Measurements from ENCODE around the gene C17orf58.

Gene C17orf58

DNA sequence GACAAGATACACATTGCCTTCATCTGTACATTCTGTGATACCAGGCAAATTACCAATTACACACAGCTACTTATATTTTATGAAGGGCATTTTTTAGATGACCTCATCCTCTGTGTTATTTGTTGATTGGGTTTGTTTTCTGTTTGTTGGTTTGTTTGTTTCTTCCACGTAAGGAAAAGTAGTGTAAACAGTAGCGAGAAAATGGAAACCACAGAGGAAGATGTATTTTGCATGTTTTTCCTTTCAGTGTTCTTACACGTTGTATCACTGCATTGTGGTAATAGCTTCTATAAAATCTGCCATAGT, 12.9 kb downstream of the C17orf58 start:
- TF ChIP-seq POLR2AphosphoS5 (IDR thresholded peaks at IDR 0.05; ENCODE audit: low read depth, low read length) (no peak), FOXP2 (optimal IDR thresholded peaks at IDR 0.05; ENCODE audit: borderline replicate concordance, extremely low read depth, extremely low read length, insufficient read depth) (no peak), TAF1 (IDR thresholded peaks at IDR 0.05; ENCODE audit: borderline replicate concordance, insufficient read depth, low read length) (no peak), SIN3A (IDR thresholded peaks at IDR 0.05; ENCODE audit: borderline replicate concordance, insufficient read depth, low read length) (no peak)
- TF ChIP-seq, protein P1, sequence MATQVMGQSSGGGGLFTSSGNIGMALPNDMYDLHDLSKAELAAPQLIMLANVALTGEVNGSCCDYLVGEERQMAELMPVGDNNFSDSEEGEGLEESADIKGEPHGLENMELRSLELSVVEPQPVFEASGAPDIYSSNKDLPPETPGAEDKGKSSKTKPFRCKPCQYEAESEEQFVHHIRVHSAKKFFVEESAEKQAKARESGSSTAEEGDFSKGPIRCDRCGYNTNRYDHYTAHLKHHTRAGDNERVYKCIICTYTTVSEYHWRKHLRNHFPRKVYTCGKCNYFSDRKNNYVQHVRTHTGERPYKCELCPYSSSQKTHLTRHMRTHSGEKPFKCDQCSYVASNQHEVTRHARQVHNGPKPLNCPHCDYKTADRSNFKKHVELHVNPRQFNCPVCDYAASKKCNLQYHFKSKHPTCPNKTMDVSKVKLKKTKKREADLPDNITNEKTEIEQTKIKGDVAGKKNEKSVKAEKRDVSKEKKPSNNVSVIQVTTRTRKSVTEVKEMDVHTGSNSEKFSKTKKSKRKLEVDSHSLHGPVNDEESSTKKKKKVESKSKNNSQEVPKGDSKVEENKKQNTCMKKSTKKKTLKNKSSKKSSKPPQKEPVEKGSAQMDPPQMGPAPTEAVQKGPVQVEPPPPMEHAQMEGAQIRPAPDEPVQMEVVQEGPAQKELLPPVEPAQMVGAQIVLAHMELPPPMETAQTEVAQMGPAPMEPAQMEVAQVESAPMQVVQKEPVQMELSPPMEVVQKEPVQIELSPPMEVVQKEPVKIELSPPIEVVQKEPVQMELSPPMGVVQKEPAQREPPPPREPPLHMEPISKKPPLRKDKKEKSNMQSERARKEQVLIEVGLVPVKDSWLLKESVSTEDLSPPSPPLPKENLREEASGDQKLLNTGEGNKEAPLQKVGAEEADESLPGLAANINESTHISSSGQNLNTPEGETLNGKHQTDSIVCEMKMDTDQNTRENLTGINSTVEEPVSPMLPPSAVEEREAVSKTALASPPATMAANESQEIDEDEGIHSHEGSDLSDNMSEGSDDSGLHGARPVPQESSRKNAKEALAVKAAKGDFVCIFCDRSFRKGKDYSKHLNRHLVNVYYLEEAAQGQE (IDR thresholded peaks at IDR 0.05; ENCODE audit: insufficient read depth in 1 of 2, low read depth in 2 of 2, low read length in 2 of 2) = no peak

DNA sequence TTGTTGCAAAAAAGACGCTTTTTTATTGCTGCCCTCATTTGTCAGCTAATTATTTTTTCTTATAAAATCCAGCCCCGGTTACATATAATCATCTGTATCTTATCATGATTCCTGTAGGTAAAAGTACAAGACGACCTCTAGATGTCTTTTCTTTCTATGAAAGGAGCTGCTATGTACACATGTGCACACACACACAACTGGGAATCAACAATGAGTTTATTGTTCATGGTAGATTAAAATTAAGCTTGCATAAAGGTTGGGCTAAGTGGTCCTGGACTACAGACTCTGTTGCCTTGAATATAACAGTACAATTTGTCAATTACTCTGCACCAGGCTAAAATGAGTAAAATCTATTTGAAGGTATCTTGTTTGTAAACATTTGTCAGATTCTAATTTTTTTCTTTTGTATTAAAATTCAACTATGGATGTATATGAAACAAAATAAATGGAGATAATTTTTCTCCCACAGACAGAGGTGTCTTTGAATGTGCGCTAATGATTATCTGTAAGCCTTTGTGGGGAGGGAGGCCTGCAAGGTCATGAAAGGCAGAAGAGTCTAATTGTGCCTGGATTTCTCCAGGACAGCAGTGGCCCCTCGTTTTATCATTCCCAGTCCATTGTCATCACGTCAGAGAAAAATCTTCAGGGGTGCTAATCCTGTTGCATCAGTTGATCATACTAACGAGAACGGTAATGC, 13.4 kb downstream of the C17orf58 start:
- TF ChIP-seq TAF1 (IDR thresholded peaks at IDR 0.05; ENCODE audit: borderline replicate concordance, insufficient read depth, low read length) (no peak), POLR2AphosphoS5 (IDR thresholded peaks at IDR 0.05; ENCODE audit: low read depth, low read length) (no peak), SIN3A (IDR thresholded peaks at IDR 0.05; ENCODE audit: borderline replicate concordance, insufficient read depth, low read length) (no peak), FOXP2 (optimal IDR thresholded peaks at IDR 0.05; ENCODE audit: borderline replicate concordance, extremely low read depth, extremely low read length, insufficient read depth) (no peak)
- TF ChIP-seq, protein P1 (IDR thresholded peaks at IDR 0.05; ENCODE audit: insufficient read depth in 1 of 2, low read depth in 2 of 2, low read length in 2 of 2) = no peak

DNA sequence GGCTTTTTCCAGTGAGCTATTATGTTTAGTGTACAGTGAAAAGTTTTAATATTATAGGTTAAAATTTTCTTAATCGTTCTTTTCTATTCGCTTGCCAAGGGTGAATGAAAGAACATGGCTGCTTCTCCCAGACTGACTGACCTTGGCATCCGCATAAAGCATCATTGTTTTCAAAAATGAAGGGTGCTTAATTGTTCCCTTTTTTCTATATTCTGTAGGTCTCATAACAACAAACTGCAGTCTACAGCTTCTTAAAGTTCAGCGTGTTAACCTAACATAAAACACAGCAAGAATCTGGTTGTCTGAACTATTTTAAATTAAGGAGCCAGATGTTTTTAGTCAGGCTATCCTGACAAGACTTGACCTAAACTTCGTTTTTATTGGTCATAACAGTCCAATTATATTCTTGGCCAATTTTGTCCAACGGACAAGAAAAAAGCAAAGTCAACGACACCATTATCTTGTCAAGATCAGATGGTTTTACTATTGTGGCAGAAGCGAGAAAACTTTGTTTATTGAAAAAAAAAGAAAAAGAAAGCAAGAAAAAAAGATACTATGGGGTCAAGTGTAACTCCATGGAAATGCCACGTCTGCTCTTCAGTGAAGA, 14.1 kb downstream of the C17orf58 start:
- TF ChIP-seq SIN3A (IDR thresholded peaks at IDR 0.05; ENCODE audit: borderline replicate concordance, insufficient read depth, low read length) = no peak
- no peak for TF ChIP-seq POLR2AphosphoS5 (IDR thresholded peaks at IDR 0.05; ENCODE audit: low read depth, low read length)
- no peak for TF ChIP-seq TAF1 (IDR thresholded peaks at IDR 0.05; ENCODE audit: borderline replicate concordance, insufficient read depth, low read length)
- TF ChIP-seq, protein P1 (IDR thresholded peaks at IDR 0.05; ENCODE audit: insufficient read depth in 1 of 2, low read depth in 2 of 2, low read length in 2 of 2) = no peak
- TF ChIP-seq FOXP2 (optimal IDR thresholded peaks at IDR 0.05; ENCODE audit: borderline replicate concordance, extremely low read depth, extremely low read length, insufficient read depth) = no peak

DNA sequence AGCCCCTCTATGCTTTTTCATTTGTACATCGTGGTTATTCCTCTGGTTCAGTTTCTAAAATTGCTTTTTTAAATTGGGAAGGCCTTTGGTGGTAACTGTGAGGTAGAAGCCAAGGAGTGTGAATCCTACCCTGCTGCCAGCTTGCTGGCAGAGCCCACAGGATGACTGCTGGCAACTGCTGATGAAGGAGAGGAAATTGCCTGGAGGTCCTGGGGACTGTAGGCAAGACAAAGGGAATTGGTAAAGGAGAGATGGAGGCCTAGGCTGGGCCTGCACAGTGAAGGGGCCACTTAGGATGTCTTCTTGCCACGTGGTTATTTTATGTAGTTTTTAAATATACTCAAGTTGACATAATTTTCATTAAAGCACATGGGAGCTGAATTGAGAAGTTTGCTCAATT, 15.8 kb downstream of the C17orf58 start:
- TF ChIP-seq TAF1 (IDR thresholded peaks at IDR 0.05; ENCODE audit: borderline replicate concordance, insufficient read depth, low read length) (no peak), POLR2AphosphoS5 (IDR thresholded peaks at IDR 0.05; ENCODE audit: low read depth, low read length) (no peak), FOXP2 (optimal IDR thresholded peaks at IDR 0.05; ENCODE audit: borderline replicate concordance, extremely low read depth, extremely low read length, insufficient read depth) (no peak), SIN3A (IDR thresholded peaks at IDR 0.05; ENCODE audit: borderline replicate concordance, insufficient read depth, low read length) (no peak)
- TF ChIP-seq, protein P1 (IDR thresholded peaks at IDR 0.05; ENCODE audit: insufficient read depth in 1 of 2, low read depth in 2 of 2, low read length in 2 of 2) = no peak
